GM23338 (cell line): ENCODE results near the gene RSPH4A. TPM values are rescaled to one million over a fixed set of nuclear protein-coding genes. Genes with fewer than 3 reads are reported as not detected.

Experiments
- ATAC-seq: fragments of 200-7000 bp; cut with Tn5 transposase; 3 replicates; pipeline ENCODE4 v1.9.1; 2020
- DNase-seq: peaks from one replicate; pipeline ENCODE4 v3.0.0-alpha.2; 2015; ENCODE audit warnings: low spot score
- H2AFZ ChIP-seq: fragments of 200-600 bp; sonication (generic); 2 replicates; pipeline ENCODE4 v1.8.0; 2016; ENCODE audit warnings: antibody characterized with exemption, mild to moderate bottlenecking, moderate library complexity
- H3F3A ChIP-seq: fragments of 200-600 bp; sonication (generic); replicated peaks from 2 replicates; pipeline ENCODE4 v1.8.0; 2017; ENCODE audit warnings: antibody characterized with exemption, mixed run types, low read depth
- H3K27ac ChIP-seq: fragments of 200-600 bp; sonication (generic); 2 replicates; pipeline ENCODE4 v1.6.1; 2016; ENCODE audit warnings: low read depth
- H3K27me3 ChIP-seq: fragments of 200-600 bp; sonication (generic); 2 replicates; pipeline ENCODE4 v1.8.0; 2016; ENCODE audit warnings: mild to moderate bottlenecking, mixed run types, moderate library complexity; ENCODE audit not compliant: insufficient read depth
- H3K36me3 ChIP-seq: fragments of 200-600 bp; sonication (generic); 2 replicates; pipeline ENCODE4 v1.8.0; 2016; ENCODE audit warnings: mild to moderate bottlenecking; ENCODE audit not compliant: insufficient read depth
- H3K4me1 ChIP-seq: fragments of 200-600 bp; sonication (generic); 2 replicates; pipeline ENCODE4 v1.8.0; 2016; ENCODE audit warnings: mild to moderate bottlenecking, moderate library complexity; ENCODE audit not compliant: insufficient read depth
- H3K4me2 ChIP-seq: fragments of 200-600 bp; sonication (generic); 2 replicates; pipeline ENCODE4 v1.7.1; 2017; ENCODE audit warnings: mixed run types
- H3K4me3 ChIP-seq: fragments of 200-600 bp; sonication (generic); 2 replicates; pipeline ENCODE4 v1.6.1; 2016; ENCODE audit warnings: mixed run types
- H3K79me2 ChIP-seq: fragments of 200-600 bp; sonication (generic); replicated peaks from 2 replicates; pipeline ENCODE4 v1.8.0; 2017; ENCODE audit warnings: mild to moderate bottlenecking; ENCODE audit not compliant: insufficient read depth
- H3K9me2 ChIP-seq: fragments of 200-600 bp; sonication (generic); 2 replicates; pipeline ENCODE4 v1.8.0; 2017; ENCODE audit not compliant: insufficient read depth
- H4K20me1 ChIP-seq: fragments of 200-600 bp; sonication (generic); replicated peaks from 2 replicates; pipeline ENCODE4 v1.8.0; 2017; ENCODE audit warnings: mild to moderate bottlenecking; ENCODE audit not compliant: insufficient read depth
- H3K27ac Mint-ChIP-seq: 2 replicates; pipeline ENCODE4 v1.8.0; 2020; ENCODE audit warnings: inconsistent platforms, mild to moderate bottlenecking, moderate library complexity, mixed read lengths
- H3K27me3 Mint-ChIP-seq: 3 replicates; pipeline ENCODE4 v1.8.0; 2022; ENCODE audit warnings: low read depth, mild to moderate bottlenecking, moderate library complexity, mixed read lengths, inconsistent platforms; ENCODE audit not compliant: insufficient read depth, poor library complexity
- H3K36me3 Mint-ChIP-seq: 3 replicates; pipeline ENCODE4 v1.8.0; 2021; ENCODE audit warnings: low read depth, mild to moderate bottlenecking, inconsistent platforms, moderate library complexity, mixed read lengths
- H3K4me1 Mint-ChIP-seq: 3 replicates; pipeline ENCODE4 v1.8.0; 2020; ENCODE audit warnings: mild to moderate bottlenecking, inconsistent platforms, mixed read lengths
- H3K4me3 Mint-ChIP-seq: 3 replicates; pipeline ENCODE4 v1.8.0; 2021; ENCODE audit warnings: moderate library complexity, mild to moderate bottlenecking, inconsistent platforms, mixed read lengths
- H3K9me3 Mint-ChIP-seq: 3 replicates; pipeline ENCODE4 v1.8.0; 2020; ENCODE audit warnings: moderate library complexity, mild to moderate bottlenecking, inconsistent platforms, mixed read lengths
- CTCF ChIP-seq, 2 experiments: fragments of 200-600 bp in 1 of 2; sonication (generic) in 1 of 2; conservative IDR thresholded peaks; 2 replicates each; pipeline versions ENCODE4 v1.5.1 to v1.6.1; 2016 to 2017; ENCODE audit warnings: antibody characterized with exemption in 2 of 2, low read depth in 2 of 2, mild to moderate bottlenecking in 2 of 2, moderate library complexity in 1 of 2
- ETS1 ChIP-seq: IDR thresholded peaks from 2 replicates; pipeline ENCODE4 v1.6.1; 2016; ENCODE audit warnings: antibody characterized with exemption
- EZH2 ChIP-seq: fragments of 200-600 bp; sonication (generic); IDR thresholded peaks from one replicate; pipeline ENCODE4 v1.8.0; 2017; ENCODE audit warnings: antibody characterized with exemption, mild to moderate bottlenecking, low read depth; ENCODE audit not compliant: unreplicated experiment
- EZH2phosphoT487 ChIP-seq: fragments of 200-600 bp; sonication (generic); IDR thresholded peaks from one replicate; pipeline ENCODE4 v1.8.1; 2018; ENCODE audit warnings: antibody characterized with exemption; ENCODE audit not compliant: unreplicated experiment
- JUNB ChIP-seq: IDR thresholded peaks from one replicate; pipeline ENCODE4 v1.6.1; 2016; ENCODE audit warnings: antibody characterized with exemption; ENCODE audit not compliant: unreplicated experiment
- NANOG ChIP-seq: IDR thresholded peaks from 2 replicates; pipeline ENCODE4 v1.6.1; 2016; ENCODE audit warnings: antibody characterized with exemption, borderline replicate concordance
- POLR2AphosphoS5 ChIP-seq: IDR thresholded peaks from 2 replicates; pipeline ENCODE4 v1.6.1; 2016; ENCODE audit warnings: antibody characterized with exemption, low read depth
- STAT1 ChIP-seq: IDR thresholded peaks from one replicate; pipeline ENCODE4 v1.6.1; 2016; ENCODE audit warnings: antibody characterized with exemption; ENCODE audit not compliant: unreplicated experiment
- ZNF114 ChIP-seq: fragments of 250-450 bp; sonication (Bioruptor Pico); IDR thresholded peaks from 2 replicates; pipeline ENCODE4 v1.5.0; 2020; ENCODE audit warnings: mild to moderate bottlenecking, moderate library complexity
- polyA plus RNA-seq: library from polyadenylated mRNA; unstranded; fragments of >200 nt; fragmentation: Nextera tagmentation; extraction: Ambion mirVana; gene quantifications from 2 replicates; pipeline ENCODE4 v1.2.1, GENCODE V29; 2016
- total RNA-seq: library from RNA; depleted of rRNA; stranded (reverse); fragments of >200 nt; shearing (Covaris generic); gene quantifications from 2 replicates; pipeline ENCODE4 v1.2.3, GENCODE V29; 2014
- TF ChIP-seq, protein P1 (sequence below): IDR thresholded peaks from one replicate; pipeline ENCODE4 v1.6.1; 2018; ENCODE audit warnings: antibody characterized with exemption; ENCODE audit not compliant: unreplicated experiment

RSPH4A gene
- total and polyA plus RNA-seq, 2 experiments from 2014 or later, result 0.52 to 1.0 TPM

GRCh38 chr6:116666869-116667268, 50.6 kb downstream of the RSPH4A start:
- H3K27me3 ChIP-seq, result no peaks in the 10 kb centered on the region
- peaks cover 66% of the 10 kb centered on the region for H3K79me2 ChIP-seq
- no peaks in the 10 kb centered on the region for H3K36me3 ChIP-seq
- Mint-ChIP-seq H3K36me3 (no peaks in the 10 kb centered on the region), H3K9me3 (no peaks in the 10 kb centered on the region), H3K4me3 (peak overlapping the region; percentile 49; the same call in 2 of the 3 replicates), H3K27ac (no peak overlapping the region), H3K4me1 (peaks cover 15% of the 10 kb centered on the region; the same call in 2 of the 3 replicates), H3K27me3 (peaks cover 5% of the 10 kb centered on the region)
- peaks cover 4% of the 10 kb centered on the region; the same call in 1 of the 2 replicates for H3K9me2 ChIP-seq
- H3K4me3 ChIP-seq, result 0 out of 2 replicates have a peak overlapping the region, but pooled peaks have one; percentile 17
- H3K4me2 ChIP-seq, result 0 out of 2 replicates have a peak overlapping the region, but pooled peaks have one; percentile 24
- H3K4me1 ChIP-seq, result peaks cover 9% of the 10 kb centered on the region; the same call in 1 of the 2 replicates
- no peak overlapping the region for H3K27ac ChIP-seq
- TF ChIP-seq, protein P1, sequence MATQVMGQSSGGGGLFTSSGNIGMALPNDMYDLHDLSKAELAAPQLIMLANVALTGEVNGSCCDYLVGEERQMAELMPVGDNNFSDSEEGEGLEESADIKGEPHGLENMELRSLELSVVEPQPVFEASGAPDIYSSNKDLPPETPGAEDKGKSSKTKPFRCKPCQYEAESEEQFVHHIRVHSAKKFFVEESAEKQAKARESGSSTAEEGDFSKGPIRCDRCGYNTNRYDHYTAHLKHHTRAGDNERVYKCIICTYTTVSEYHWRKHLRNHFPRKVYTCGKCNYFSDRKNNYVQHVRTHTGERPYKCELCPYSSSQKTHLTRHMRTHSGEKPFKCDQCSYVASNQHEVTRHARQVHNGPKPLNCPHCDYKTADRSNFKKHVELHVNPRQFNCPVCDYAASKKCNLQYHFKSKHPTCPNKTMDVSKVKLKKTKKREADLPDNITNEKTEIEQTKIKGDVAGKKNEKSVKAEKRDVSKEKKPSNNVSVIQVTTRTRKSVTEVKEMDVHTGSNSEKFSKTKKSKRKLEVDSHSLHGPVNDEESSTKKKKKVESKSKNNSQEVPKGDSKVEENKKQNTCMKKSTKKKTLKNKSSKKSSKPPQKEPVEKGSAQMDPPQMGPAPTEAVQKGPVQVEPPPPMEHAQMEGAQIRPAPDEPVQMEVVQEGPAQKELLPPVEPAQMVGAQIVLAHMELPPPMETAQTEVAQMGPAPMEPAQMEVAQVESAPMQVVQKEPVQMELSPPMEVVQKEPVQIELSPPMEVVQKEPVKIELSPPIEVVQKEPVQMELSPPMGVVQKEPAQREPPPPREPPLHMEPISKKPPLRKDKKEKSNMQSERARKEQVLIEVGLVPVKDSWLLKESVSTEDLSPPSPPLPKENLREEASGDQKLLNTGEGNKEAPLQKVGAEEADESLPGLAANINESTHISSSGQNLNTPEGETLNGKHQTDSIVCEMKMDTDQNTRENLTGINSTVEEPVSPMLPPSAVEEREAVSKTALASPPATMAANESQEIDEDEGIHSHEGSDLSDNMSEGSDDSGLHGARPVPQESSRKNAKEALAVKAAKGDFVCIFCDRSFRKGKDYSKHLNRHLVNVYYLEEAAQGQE, result no peak
- TF ChIP-seq POLR2AphosphoS5 (no peak), ETS1 (no peak), EZH2phosphoT487 (no peak), CTCF (conservative IDR thresholded peaks at IDR 0.05; ENCODE audit: low read depth in 2 of 2) (no peak), ZNF114 (CRISPR knock-in tag) (no peak), NANOG (no peak), STAT1 (no peak)
- no peak for ATAC-seq
- no peak overlapping the region for H2AFZ ChIP-seq
- no peaks in the 10 kb centered on the region for H3F3A ChIP-seq
- peaks cover 7% of the 10 kb centered on the region; the same call in 1 of the 2 replicates for H4K20me1 ChIP-seq
- DNase-seq, result no peak

DNA sequence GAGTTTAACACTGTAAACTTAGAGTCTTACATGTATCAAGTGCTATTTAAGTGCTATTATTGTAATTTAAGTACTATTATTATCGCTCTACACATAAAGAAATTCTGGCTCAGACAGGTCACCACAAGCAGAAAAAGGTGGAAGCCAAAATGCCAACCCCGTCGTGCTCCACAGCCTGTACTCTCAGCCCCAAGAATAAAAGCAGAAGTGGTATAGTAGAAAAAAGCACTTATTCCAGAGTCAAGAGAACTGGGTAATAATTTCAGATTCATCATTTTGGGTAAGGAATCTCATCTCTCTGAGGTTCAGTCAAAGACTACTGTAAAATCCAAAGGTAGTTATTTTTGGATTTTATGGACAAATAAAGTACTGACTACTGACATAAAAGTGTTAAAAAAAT, 51.3 kb downstream of the RSPH4A start:
- H3K4me2 ChIP-seq, result peak overlapping the region; percentile 88
- H3K36me3 ChIP-seq, result no peaks in the 10 kb centered on the region
- H3F3A ChIP-seq, result no peaks in the 10 kb centered on the region
- peaks cover 4% of the 10 kb centered on the region; the same call in 1 of the 2 replicates for H4K20me1 ChIP-seq
- no peak overlapping the region for H3K27ac Mint-ChIP-seq
- peaks cover 11% of the 10 kb centered on the region; the same call in 2 of the 3 replicates for H3K4me1 Mint-ChIP-seq
- ATAC-seq (no peak), DNase-seq (no peak)
- peaks cover 5% of the 10 kb centered on the region for H3K27me3 Mint-ChIP-seq
- H3K9me3 Mint-ChIP-seq, result no peaks in the 10 kb centered on the region
- peaks cover 9% of the 10 kb centered on the region; the same call in 1 of the 2 replicates for H3K4me1 ChIP-seq
- peaks cover 58% of the 10 kb centered on the region for H3K79me2 ChIP-seq
- H3K4me3 ChIP-seq, result peak overlapping the region; percentile 89
- peaks cover 4% of the 10 kb centered on the region; the same call in 1 of the 2 replicates for H3K9me2 ChIP-seq
- no peaks in the 10 kb centered on the region for H3K27me3 ChIP-seq
- no peak overlapping the region for H3K27ac ChIP-seq
- no peaks in the 10 kb centered on the region for H3K36me3 Mint-ChIP-seq
- no peak overlapping the region for H2AFZ ChIP-seq
- peak overlapping the region; percentile 98 for H3K4me3 Mint-ChIP-seq
- TF ChIP-seq ETS1 (no peak), EZH2 (no peak), JUNB (no peak)
